ENCODE measurements around the gene SPARCL1.
"Not testable (repeated sequence)": the region's sequence is repeated elsewhere in the genome, so short reads cannot be mapped to it uniquely, and the experiment has no call there.

Gene SPARCL1

DNA sequence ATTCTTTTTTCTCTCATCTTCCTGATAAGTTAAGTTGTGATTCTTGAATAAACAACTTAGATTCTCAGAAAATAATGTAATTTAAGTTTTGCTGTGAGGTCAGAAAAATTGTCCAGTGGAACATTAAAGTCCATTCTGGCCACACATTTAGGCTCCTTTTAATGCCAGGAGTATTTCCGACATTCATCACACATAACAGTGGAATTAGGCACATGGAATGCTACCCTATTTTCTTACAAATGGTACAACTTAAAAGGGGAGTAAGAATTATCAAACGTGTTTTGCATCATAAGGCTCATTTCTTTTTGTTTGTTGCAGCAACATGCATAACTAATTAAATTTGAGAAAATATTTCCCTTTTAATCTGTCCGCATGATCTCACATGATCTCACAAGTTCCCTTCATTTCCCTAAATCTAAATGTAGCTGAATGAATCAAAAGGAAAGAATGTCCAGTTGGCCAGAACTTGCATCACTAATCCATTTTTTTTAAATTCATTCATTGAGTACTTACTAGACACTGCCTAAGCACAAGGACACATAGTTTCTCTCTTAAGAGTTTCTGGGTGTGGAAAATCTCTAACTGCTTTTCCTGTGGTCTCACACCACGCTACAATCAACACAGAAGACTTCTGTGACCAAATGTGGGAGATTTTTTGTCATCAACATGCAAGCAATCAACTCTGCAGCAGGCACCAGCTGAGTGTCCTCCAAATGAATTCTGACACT, 22.0 kb downstream of the SPARCL1 start:
- in situ Hi-C loops (cut with HindIII; ENCODE audit: low sequenced_read_pairs), result no loop called here

DNA sequence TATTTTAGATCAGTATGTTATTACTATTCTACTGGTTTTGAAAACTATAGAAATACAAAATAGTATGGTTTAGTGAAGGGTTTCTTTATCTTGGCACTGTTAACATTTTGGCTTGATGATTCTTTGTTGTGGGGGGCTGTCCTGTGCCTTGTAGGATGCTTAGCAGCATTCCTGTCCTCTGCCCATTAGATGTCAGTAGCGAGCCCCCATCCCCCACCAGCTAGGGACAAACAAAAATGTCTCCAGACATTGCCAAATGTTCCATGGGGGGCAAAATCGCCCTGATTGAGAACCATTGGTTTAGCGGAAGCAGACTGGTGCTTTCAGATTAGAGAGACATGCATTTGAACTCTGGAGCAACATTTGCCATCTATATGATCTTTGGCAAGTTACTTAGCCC, 23.3 kb downstream of the SPARCL1 start:
- in situ Hi-C loops (cut with HindIII; ENCODE audit: low sequenced_read_pairs), result no loop called here

DNA sequence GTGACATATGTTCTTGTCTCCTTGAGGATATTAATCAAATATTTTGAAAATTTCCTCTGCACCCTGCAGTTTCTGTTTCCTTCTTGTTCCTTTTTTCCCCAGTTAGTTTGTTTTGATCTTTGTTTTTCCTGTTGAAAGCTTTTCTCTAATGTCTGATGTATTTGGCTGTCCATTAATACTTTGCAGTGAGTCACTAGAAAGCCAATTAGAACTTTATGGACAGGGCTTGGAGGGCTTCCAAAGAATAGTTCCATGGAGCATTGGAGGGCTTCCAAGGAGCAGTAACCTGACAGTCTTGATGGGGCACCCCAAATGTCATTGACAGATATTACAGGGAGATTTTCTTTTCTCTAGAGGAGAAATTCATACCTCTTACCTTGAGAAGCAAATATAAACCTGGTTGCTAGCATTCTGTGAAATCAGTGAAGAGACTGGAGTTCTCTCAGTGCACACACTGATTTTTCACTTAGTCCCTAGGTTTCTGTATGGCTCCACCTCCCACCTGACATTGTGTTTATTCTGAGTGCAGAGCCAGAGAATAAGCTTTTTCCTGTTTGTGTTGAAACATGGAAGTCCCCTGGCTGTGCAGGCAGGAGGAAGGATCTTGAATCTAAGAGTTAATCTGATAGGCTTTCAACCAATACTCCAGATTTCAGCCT, 26.5 kb downstream of the SPARCL1 start:
- in situ Hi-C loops (cut with HindIII; ENCODE audit: low sequenced_read_pairs), result no loop called here

DNA sequence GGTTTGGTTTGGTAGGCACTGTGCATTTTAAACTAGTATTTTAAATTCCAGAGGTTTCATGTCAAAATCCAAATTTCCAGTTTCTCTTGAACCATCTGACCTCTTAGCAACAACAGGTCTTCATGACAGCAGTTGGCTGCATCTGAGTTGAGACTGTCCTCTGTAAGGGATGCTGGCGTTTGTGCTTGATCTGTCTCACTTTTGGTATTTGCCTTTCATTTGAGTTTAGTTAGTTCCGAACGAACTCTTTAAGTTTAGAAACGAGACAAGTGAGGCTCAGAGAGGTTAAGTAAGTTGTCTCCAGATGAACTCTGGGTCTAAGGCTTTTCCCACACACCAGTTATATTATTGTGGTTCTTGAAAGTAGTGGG, 29.1 kb downstream of the SPARCL1 start:
- in situ Hi-C loops (cut with HindIII; ENCODE audit: low sequenced_read_pairs), result no loop called here

DNA sequence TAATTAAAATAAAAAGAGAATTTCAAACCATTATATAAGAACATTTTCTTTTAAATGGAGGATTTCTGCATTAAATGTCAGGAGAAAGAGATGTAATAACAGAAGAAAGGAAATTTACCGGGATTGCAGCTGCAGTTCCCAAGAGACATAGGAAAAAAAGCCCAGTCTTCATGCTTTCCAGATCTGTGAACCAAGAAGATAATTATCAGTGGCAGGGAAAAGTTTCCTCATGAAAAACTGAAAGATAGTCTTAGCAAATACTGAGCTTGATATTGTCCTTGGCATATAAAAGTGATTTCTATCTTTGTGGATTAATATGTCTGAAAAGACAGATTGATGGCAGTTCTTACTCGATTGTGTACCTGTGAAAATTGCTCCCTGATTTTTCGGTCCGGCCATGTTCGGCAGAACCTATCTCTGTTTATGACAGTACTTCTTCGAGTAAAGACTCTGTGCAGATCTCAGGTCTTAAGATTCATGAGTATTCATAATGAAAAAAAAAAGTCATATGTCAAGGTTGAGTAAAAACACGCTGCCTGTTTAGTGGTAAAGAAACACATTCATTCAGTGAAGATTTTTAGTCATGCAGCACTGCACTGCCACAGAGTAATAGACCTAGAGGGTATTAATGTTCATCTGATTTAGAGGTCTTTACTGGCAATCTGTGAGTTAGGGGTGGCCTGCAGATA, 29.6 kb downstream of the SPARCL1 start:
- in situ Hi-C loops (cut with HindIII; ENCODE audit: low sequenced_read_pairs), result no loop called here

DNA sequence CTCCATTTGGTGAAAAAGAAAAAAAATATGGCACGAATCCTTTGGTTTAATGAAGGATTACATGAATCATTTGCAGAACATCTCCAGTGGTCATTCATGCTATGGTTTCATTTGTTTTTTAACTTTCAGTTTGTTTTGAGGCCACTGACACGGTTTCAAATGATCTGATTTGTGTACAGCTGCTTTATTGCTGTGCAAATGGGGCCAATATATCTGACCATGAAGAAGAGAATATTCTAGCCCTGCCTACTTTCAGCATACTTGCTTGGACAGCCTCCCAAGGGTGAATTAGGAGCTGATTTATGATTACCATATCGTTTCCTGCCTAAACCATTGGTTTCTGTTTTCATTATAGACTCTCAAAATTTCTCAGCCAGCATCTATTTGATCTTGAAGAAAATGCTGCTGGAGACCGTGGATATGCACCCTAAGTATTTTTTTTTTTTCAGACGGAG, 30.7 kb downstream of the SPARCL1 start:
- in situ Hi-C loops (cut with HindIII; ENCODE audit: low sequenced_read_pairs), result no loop called here

DNA sequence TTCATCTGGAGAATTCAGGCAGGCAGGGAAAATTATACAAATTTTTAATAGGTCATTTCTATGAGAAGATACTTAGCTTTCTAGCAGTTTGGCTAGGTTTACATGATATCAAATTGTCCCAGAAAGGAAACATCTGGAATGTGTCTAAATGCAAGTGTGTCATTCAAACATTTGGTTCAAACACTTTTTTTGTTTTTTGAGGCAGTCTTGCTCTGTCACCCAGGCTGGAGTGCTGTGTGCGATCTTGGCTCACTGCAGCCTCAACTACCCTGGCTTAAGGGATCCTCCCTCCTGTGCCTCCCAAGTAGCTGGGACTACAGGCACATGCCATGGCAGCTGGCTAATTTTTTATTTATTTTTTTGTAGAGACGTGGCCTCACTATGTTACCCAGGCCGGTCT, 31.6 kb downstream of the SPARCL1 start:
- in situ Hi-C loops (cut with HindIII; ENCODE audit: low sequenced_read_pairs), result no loop called here

DNA sequence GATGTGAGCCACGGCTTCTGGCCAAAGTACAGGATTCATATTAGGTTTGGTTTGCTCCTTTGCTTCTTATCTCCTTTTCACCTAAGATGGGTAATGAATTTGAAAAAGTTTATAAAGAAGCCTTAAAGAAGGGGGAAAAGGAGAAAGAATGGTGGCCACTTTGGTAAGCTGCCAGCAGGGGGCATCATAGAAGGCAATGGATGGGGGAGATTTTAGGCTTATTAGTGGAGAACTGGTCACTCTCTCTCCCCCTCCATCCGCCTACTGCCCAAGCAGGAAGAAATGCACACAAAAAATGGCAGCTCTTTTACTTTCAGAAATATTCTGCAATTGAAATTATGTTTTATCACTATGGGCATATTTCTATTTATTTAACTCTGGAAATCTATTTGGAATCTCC, 32.0 kb downstream of the SPARCL1 start:
- in situ Hi-C loops (cut with HindIII; ENCODE audit: low sequenced_read_pairs), result no loop called here

DNA sequence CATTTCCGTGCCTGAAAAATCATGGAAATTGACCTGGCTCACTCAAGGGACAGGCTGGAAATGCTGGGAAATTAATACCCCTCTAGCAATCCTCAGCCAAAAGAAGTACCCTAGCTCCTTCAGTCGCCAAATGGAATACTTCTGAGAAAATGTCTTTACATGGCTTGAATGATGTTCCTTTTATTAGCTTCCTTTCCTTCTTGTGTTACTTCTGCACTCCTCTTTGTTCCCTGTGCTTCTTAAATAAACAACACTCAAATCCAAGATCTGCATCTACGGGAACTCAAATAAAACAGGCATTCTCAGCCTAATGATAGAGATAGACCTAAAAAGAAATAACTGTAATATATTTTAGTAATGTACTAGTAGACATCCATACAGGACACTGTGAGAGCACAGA, 36.1 kb downstream of the SPARCL1 start:
- in situ Hi-C loops (cut with HindIII; ENCODE audit: low sequenced_read_pairs), result no loop called here

DNA sequence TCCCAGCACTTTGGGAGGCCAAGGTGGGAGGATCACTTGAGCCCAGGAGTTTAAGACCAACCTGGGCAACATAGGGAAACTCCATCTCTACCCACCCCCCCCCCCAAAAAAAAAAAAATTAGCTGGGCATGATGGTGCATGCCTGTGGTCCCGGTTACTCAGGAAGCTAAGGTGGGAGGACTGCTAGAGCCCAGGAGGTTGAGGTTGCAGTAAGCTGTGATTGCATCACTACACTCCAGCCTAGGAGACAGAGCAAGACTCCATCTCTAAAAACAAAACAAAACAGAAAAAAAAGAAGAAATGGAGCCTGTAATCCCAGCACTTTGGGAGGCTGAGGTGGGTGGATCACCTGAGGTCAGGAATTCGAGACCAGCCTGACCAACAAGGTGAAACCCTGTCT, 37.3 kb downstream of the SPARCL1 start:
- in situ Hi-C loops (cut with HindIII; ENCODE audit: low sequenced_read_pairs), result not testable (repeated sequence)

DNA sequence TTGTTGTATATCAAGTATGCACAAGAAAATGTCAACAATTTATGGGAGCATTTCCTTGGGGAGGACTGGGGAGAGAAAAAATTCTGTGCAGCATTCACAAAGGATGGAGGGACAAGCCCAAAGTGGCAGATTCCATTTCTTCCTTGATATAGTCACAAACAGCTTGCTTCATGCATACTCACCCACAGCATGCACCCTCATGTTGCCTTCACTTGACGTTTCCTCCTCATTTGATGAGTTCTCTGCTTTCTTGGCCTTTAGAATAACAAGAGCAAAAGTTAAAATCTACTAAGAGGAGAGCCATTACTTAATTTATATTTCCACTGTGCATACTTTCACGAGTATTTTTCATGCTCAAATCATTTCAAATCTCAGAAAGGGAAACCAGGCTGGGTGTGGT, 37.7 kb downstream of the SPARCL1 start:
- in situ Hi-C loops (cut with HindIII; ENCODE audit: low sequenced_read_pairs), result no loop called here

DNA sequence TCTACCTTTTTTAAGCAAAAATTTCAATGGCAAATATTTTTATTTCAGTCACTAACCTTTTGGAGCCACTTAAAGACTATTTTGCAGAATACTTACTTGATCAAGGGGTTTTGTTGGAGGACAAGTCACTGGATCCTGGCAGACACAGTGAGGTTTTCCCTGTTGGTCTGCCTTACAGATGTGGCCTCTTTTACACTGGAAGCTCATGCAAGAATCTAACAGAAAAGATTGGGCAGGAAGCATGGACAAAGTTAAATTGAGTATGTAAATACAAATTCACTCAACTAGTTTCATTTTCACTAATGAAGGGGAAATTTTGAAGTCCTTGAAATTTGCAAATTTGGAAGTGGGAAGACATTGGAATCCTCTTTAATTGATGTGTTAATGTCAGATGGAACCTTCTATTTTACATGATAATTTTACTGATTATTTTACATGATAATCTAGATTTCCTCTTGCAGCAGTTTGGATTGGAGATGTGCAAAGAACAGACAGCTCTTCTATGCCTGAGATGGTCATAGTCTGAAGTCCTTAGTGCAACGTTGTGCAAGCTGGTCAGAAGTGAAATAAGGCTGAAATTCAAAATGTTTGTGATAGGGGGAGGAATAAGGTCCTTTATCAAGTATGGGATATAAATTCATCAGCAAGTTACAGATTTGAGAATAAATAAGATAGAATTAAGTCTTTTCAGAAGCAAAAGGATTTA, 38.4 kb downstream of the SPARCL1 start:
- in situ Hi-C loops (cut with HindIII; ENCODE audit: low sequenced_read_pairs), result no loop called here

DNA sequence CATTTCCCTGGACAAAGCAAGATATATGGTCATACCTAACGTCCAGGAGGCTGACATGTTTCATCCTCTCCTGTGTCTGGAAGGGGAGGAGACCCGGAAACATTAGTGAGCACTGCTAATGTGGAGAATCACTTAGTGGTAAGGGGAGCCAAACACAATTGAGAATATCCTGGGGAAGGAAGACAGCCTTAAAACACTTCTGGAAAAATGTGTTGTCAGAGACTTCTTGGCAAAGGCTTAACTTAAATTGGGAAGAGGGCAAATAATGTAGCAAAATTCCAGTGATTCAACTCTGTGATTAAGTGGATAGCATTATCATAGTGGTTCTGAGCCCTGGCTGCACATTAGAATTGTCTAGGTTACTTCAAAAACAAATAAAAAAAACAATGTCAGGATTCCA, 39.5 kb downstream of the SPARCL1 start:
- in situ Hi-C loops (cut with HindIII; ENCODE audit: low sequenced_read_pairs), result no loop called here

DNA sequence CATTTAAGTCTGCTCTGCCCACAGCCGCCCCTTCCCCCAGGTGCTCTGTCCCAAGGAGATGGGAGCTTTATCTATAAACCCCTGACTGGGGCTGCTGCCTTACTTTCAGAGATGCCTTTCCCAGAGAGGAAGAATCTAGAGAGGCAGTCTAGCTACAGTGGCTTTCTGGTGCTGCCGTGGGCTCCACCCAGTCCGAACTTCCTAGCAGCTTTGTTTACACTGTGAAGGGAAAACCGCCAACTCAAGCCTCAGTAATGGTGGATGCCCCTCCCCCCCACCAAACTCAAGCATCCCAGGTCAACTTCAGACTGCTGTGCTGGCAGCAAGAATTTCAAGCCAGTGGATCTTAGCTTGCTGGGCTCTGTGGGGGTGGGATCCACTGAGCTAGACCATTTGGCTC, 40.5 kb downstream of the SPARCL1 start:
- in situ Hi-C loops (cut with HindIII; ENCODE audit: low sequenced_read_pairs), result not testable (repeated sequence)

DNA sequence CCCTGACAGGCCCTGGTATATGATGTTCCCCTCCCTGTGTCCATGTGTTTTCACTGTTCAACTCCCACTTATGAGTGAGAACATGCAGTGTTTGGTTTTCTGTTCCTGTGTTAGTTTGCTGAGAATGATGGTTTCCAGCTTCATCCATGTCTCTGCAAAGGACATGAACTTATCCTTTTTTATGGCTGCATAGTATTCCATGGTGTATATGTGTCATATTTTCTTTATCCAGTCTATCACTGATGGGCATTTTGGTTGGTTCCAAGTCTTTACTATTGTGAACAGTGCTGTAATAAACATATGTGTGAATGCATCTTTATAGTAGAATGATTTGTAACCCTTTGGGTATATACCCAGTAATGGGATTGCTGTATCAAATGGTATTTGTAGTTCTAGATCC, 45.9 kb downstream of the SPARCL1 start:
- in situ Hi-C loops (cut with HindIII; ENCODE audit: low sequenced_read_pairs), result not testable (repeated sequence)

DNA sequence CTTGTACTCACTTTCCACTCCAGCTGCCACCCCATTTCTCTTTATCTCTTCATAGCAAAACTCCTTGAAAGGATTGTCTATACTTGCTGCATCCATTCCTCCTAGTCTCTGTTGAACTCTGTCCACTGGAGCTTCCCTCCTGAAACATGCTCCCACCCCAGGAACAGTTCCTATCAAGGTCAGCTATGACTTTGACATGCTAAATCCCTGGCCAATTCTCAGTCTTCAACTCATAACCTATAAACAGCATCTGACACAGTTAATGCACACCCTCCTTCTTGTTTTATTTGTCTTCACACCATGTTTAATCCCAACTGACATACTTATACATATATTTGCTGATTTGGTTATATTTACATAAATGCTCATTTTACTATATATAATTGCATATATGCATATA, 47.8 kb downstream of the SPARCL1 start:
- in situ Hi-C loops (cut with HindIII; ENCODE audit: low sequenced_read_pairs), result no loop called here

DNA sequence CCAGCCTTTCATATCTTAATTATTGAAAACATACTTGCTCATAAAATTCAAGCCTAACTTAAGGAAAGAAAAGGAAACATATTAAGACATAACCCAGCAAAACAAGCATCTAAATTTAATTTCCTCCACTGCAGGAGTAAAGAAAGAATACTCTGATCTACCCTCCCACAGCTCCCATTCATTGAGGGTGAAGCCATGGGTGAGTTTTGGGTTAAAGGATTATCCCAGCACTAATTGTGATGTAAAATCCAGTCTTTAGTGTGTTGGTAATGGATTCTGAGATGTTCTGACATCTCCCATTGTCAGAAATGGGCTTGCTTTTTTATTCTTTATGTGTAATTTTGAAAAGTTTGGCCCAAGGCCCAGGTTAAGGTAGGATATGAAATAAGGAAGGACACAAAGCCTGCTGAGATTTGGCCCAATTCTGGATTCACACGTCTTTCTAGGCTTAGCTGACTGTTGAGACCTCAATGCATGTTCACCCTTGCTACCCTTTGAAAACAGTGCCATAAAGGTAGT, 50.4 kb downstream of the SPARCL1 start:
- in situ Hi-C loops (cut with HindIII; ENCODE audit: low sequenced_read_pairs), result no loop called here

DNA sequence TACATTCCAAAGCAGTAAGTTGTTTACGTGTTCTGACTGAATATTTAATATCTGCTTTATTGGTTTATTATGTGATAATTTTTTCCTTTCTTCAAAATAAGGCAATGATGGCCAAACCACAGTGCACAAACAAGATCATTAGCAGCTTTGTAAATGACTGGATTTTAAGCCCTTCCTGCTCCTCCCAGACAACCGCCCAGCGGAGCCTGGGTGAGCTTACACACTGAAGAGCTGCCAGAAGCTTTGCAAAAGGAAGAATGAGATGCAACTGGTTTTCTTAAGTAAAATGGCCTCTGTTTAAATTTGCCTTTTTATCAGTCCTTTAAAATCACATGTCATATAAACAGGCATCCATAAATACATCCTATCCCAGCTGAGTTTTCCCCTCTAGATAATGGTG, 52.2 kb downstream of the SPARCL1 start:
- in situ Hi-C loops (cut with HindIII; ENCODE audit: low sequenced_read_pairs), result no loop called here

DNA sequence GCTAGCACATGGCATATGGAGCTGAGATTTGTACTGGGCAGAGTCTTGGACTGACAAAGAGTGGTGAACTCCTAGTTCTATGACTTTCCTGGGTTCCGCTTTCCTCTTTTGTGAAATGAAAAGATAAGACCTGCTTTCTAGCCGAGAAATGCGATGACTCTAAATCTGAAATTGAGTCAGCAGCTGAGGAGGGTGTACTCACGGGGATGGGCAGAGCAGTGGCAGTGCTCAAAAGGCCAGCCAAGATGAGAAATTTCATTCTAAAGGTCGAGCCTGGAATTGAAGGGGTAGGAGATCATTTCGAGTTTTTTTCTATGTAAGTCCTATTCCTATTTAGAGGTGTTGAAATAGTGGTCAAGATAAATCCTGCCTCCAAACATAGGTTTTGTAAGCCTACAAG, 59.8 kb downstream of the SPARCL1 start:
- in situ Hi-C loops (cut with HindIII; ENCODE audit: low sequenced_read_pairs), result no loop called here

DNA sequence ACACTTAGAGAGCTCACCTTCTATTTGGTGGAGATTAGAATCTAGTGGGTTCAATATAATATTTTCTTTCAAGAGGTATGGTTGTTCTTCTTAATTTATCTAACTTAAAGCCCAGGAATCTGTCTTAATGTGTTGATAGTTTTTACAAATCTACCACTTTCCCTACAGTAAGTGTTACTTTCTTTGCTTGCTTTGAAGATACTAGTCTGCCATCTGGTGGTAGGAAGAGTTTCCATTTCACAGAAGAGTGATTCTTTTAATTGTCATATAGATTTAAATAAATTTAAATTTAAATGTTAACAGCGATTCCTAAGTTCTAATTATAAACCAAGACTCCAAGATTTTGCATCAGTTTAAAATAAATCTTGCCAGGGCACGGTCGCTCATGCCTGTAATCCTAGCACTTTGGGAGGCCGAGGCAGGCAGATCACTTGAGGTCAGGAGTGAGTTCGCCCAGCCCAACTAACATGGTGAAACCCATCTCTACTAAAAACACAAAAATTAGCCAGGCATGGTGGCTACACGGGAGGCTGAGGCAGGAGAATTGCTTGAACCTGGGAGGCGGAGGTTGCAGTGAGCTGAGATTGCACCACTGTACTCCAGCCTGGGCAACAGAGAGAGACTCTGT, 63.3 kb downstream of the SPARCL1 start:
- in situ Hi-C loops (cut with HindIII; ENCODE audit: low sequenced_read_pairs), result no loop called here

DNA sequence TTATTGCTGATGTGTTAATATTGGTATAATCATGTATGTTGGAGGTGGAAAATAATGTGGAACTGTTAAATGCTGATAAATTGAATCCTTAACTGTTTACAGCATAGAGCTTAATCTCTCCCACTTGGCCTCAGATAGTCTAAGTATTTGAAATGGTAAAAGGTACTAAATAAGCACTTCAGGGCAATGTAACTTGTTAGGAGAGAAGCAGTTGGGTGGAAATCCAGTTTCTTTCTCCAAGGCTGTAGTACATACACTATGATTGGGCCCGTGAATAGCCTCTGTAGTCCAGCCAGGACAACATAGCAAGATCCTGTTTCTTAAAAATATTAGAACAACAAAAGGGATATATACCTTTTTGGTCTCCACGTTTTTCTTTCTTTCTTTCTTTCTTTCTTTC, 67.1 kb downstream of the SPARCL1 start:
- in situ Hi-C loops (cut with HindIII; ENCODE audit: low sequenced_read_pairs), result no loop called here

Measured in DLD1 (cell line).